Left renal pelvis (tissue), 4 donors: Measurements from ENCODE around the gene RALY. TPM values are rescaled to one million over a fixed set of nuclear protein-coding genes. Genes with fewer than 3 reads are reported as not detected.

Source experiments
- DNase-seq, 4 donors: peaks; one replicate each; pipeline ENCODE4 v3.0.0-alpha.2; 2013; ENCODE audit warnings: low read depth in 4 of 4, low spot score in 3 of 4
- polyA plus RNA-seq, 4 donors: library from polyadenylated mRNA; unstranded; fragments of 120-200 nt; gene quantifications; one replicate each; pipeline ENCODE4 v1.2.1, GENCODE V29; 2013; ENCODE audit not compliant: insufficient read length in 4 of 4

The RALY gene
- 100 to 1,000 TPM; 146 to 190 (median 160) TPM for polyA plus RNA-seq

GRCh38 chr20:33993576-33994221 is at the start of gene RALY:
RALY (plus strand) TSS chr20:33993911; CDS start chr20:34072075, 78,164 bp downstream.
- peak in 1 of 4 donors; percentile 15 for DNase-seq

- DNase-seq, result no peak
These were observed 48.8 kb upstream of the RALY start for GRCh38 chr20:33944914-33945313.

DNA sequence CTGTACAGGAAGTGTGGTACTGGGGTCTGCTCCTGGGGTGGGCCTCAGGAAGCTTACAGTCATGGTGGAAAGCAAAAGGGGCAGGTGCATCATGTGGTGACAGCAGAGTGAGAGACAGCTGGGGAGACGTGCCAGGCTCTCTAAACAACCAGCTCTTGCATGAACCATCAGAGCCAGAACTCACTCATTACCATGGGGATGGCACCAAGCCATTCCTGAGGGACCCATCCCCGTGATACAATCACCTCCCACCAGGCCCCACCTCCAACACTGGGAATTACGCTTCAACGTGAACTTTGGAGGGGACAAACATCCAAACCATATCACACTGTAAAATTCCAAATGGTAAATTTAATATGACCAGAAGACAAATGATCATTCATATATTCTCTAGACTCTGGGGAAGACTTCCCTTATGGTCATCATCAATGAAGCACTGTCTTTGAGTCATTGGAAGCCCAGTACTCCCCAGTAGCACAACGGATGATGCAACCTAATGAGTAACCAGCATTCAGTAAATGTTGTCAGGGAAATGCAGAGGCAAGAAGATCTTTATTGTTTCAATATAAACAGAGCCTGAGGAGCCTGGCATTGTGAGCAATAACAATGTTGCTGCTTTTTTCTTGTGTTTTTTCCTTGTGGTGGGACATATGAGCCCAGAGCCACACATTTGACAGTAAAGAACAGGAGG is 48.2 kb upstream of the RALY start:
- DNase-seq, result no peak

- no peak for DNase-seq
These were observed 45.9 kb upstream of the RALY start for GRCh38 chr20:33947709-33948295.

GRCh38 chr20:33948480-33948879 is 45.2 kb upstream of the RALY start:
- DNase-seq, result no peak

DNA sequence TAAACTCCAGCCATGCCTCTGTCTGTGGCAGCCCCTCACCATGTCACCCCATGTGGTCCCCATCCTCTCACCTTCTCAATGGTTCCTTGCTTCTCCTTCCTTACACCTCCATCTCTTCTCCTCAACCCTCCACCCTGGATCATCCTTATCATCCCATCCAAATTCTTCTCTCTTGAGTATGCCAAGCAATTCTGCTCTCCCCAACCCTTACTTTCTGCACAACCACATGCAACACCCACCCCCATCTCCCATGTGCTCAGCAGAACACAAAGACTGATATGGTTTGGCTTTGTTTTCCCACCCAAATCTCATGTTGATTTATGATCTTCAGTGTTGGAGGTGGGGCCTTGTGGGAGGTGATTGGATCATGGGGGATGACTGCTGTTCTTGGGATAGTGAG is 42.5 kb upstream of the RALY start:
- DNase-seq, result no peak

DNA sequence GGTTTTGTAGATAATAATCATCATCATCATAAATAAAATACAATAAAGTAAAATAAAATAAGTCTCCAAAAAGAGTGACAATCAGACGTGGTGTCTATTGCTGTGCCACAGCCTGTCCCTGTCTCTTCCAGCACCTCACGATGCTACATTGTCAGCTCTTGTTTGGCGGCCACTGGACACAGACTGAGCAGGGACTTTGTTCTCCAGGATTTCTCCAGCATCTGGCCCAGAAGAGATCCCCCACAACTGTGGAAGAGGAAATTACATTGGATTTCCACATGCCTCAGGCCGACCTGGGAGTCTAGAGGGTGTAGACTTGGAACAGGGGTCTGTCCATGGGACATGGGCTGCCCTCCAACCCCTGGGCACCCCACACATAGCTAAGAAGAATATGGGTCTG is 39.2 kb upstream of the RALY start:
- no peak for DNase-seq

GRCh38 chr20:33963751-33964150 is 30.0 kb upstream of the RALY start:
- DNase-seq, result no peak

- DNase-seq, result no peak
These were observed 29.3 kb upstream of the RALY start for GRCh38 chr20:33964441-33964840.

DNA sequence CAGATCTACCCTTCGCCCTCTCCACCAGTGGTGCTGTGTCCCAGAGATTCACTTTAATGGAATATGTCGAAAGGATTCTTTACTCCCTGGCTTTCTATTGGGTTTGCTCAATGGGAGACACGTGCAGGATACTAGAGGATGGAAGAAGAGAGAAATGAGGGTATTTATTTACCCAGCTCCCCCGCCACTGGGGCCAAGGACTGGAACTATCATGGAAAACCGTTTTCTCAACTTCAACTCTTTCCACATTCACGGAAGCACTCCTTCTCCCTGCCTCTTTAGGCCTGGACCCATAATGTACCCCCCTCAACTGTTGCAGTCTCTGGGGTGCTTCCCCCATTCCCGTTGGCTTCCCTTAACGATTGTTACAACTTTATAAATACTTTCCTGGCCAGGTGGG is 26.6 kb upstream of the RALY start:
- DNase-seq, result no peak

GRCh38 chr20:33969563-33969962 is 24.1 kb upstream of the RALY start:
- DNase-seq, result no peak

- DNase-seq, result no peak
These were observed 23.5 kb upstream of the RALY start for GRCh38 chr20:33970229-33970628.

- DNase-seq, result no peak
These were observed 22.4 kb upstream of the RALY start for GRCh38 chr20:33971147-33971975.

DNA sequence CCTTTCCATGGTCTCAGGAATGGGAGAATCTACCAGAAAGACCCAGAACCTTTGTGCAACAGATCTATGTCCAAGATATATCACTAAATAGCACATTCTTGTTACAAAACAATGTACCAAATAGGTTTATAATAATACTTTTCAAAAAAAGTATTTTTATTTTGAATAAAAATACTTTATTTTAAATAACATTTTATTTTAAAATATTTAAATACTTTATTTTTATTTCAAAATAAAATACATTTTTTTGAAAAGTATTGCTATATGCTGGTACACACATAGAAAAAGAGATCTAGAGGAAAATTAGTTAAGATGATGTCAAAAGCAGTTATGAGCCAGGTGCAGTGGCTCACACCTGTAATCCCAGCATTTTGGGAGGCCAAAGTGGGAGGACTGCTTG is 16.8 kb upstream of the RALY start:
- no peak for DNase-seq

- no peak for DNase-seq
These were observed 16.2 kb upstream of the RALY start for GRCh38 chr20:33977535-33977934.

DNA sequence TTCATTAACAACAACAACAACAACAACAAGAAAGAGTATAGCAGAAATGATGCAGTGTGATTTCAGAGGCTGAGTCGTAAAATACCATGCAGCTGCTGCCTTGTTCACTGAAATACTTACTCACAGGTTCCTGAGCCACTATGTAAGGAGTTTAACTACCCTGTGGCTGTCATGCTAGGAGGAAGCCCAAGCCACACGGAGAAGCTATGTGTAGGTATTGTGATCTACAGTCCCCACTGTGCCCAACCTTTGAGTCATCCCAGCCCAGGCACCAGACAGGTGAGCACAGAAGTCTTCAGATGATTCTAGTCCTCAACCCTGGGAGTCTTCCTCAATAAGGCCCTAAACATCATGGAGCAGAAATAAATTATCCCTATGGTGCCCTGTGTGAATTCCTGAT is 14.6 kb upstream of the RALY start:
- DNase-seq, result no peak

DNA sequence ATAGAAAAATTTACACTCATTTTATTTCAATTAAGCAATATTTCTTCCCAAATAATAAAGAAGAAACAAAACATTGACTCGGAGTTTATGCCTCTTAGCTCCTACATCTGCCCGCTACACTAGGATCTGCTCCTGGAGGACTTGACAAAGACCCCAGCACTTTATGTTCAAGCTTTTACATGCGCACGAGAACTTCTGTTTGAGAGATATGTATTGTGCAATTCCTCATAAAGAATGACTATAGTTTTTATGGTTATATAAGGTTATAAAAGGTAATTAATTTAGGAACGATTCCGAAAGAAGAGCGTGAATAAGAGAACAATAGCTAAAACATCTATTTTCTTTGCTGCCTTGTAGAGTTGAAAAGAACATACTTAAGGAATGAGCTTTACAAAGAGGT is 12.4 kb upstream of the RALY start:
- no peak for DNase-seq

- DNase-seq, result no peak
These were observed 11.7 kb upstream of the RALY start for GRCh38 chr20:33981964-33982363.

DNA sequence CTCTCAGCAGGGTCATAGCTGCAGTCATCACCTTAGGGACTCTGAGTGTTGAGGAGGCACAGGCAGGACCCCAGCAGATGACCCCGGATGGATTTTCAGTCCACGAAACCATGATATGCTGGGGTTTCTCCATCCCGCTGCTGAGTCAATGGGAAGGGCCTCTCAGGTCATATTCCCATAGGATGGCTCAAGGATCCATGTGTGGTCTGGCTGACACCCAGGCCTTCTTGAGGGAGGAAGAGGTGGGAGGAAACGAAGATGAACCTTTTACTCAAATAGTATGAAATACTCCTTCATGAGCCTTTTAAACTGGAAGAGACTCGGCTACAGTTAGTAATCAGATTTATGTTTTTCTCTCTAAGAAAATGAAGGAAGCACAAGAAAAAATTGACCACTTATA is 10.3 kb upstream of the RALY start:
- DNase-seq, result no peak

GRCh38 chr20:33984182-33984719 is 9.5 kb upstream of the RALY start:
- no peak for DNase-seq

DNA sequence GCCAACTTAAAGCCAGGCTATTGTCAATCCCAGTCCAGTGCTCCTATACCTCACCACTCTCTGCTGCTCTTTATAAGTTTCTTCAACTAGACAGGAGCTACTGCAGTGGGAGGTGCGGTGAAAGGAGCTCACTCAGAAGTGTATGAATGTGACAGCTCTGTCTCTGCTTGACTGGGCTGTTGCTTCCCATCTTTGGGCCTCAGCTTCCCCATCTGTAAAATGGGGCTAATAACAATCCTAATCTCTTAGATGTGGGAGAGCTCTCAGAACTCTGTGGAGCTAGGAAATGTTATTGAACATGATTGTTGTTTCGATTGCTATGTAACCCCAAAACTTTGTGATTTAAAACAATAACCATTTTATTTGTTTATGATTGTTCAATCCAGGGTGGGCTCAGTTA is 8.4 kb upstream of the RALY start:
- no peak for DNase-seq
